GM23338 (cell line): Measurements from ENCODE around the gene RASL12. TPM values are rescaled to one million over a fixed set of nuclear protein-coding genes. Genes with fewer than 3 reads are reported as not detected.

ENCODE experiments used
- ATAC-seq: fragments of 200-7000 bp; cut with Tn5 transposase; 3 replicates; pipeline ENCODE4 v1.9.1; 2020
- DNase-seq: peaks from one replicate; pipeline ENCODE4 v3.0.0-alpha.2; 2015; ENCODE audit warnings: low spot score
- H2AFZ ChIP-seq: fragments of 200-600 bp; sonication (generic); 2 replicates; pipeline ENCODE4 v1.8.0; 2016; ENCODE audit warnings: antibody characterized with exemption, mild to moderate bottlenecking, moderate library complexity
- H3F3A ChIP-seq: fragments of 200-600 bp; sonication (generic); replicated peaks from 2 replicates; pipeline ENCODE4 v1.8.0; 2017; ENCODE audit warnings: antibody characterized with exemption, mixed run types, low read depth
- H3K27ac ChIP-seq: fragments of 200-600 bp; sonication (generic); 2 replicates; pipeline ENCODE4 v1.6.1; 2016; ENCODE audit warnings: low read depth
- H3K27me3 ChIP-seq: fragments of 200-600 bp; sonication (generic); 2 replicates; pipeline ENCODE4 v1.8.0; 2016; ENCODE audit warnings: mild to moderate bottlenecking, mixed run types, moderate library complexity; ENCODE audit not compliant: insufficient read depth
- H3K36me3 ChIP-seq: fragments of 200-600 bp; sonication (generic); 2 replicates; pipeline ENCODE4 v1.8.0; 2016; ENCODE audit warnings: mild to moderate bottlenecking; ENCODE audit not compliant: insufficient read depth
- H3K4me1 ChIP-seq: fragments of 200-600 bp; sonication (generic); 2 replicates; pipeline ENCODE4 v1.8.0; 2016; ENCODE audit warnings: mild to moderate bottlenecking, moderate library complexity; ENCODE audit not compliant: insufficient read depth
- H3K4me2 ChIP-seq: fragments of 200-600 bp; sonication (generic); 2 replicates; pipeline ENCODE4 v1.7.1; 2017; ENCODE audit warnings: mixed run types
- H3K4me3 ChIP-seq: fragments of 200-600 bp; sonication (generic); 2 replicates; pipeline ENCODE4 v1.6.1; 2016; ENCODE audit warnings: mixed run types
- H3K79me2 ChIP-seq: fragments of 200-600 bp; sonication (generic); replicated peaks from 2 replicates; pipeline ENCODE4 v1.8.0; 2017; ENCODE audit warnings: mild to moderate bottlenecking; ENCODE audit not compliant: insufficient read depth
- H3K9me2 ChIP-seq: fragments of 200-600 bp; sonication (generic); 2 replicates; pipeline ENCODE4 v1.8.0; 2017; ENCODE audit not compliant: insufficient read depth
- H4K20me1 ChIP-seq: fragments of 200-600 bp; sonication (generic); replicated peaks from 2 replicates; pipeline ENCODE4 v1.8.0; 2017; ENCODE audit warnings: mild to moderate bottlenecking; ENCODE audit not compliant: insufficient read depth
- H3K27ac Mint-ChIP-seq: 2 replicates; pipeline ENCODE4 v1.8.0; 2020; ENCODE audit warnings: inconsistent platforms, mild to moderate bottlenecking, moderate library complexity, mixed read lengths
- H3K27me3 Mint-ChIP-seq: 3 replicates; pipeline ENCODE4 v1.8.0; 2022; ENCODE audit warnings: low read depth, mild to moderate bottlenecking, moderate library complexity, mixed read lengths, inconsistent platforms; ENCODE audit not compliant: insufficient read depth, poor library complexity
- H3K36me3 Mint-ChIP-seq: 3 replicates; pipeline ENCODE4 v1.8.0; 2021; ENCODE audit warnings: low read depth, mild to moderate bottlenecking, inconsistent platforms, moderate library complexity, mixed read lengths
- H3K4me1 Mint-ChIP-seq: 3 replicates; pipeline ENCODE4 v1.8.0; 2020; ENCODE audit warnings: mild to moderate bottlenecking, inconsistent platforms, mixed read lengths
- H3K4me3 Mint-ChIP-seq: 3 replicates; pipeline ENCODE4 v1.8.0; 2021; ENCODE audit warnings: moderate library complexity, mild to moderate bottlenecking, inconsistent platforms, mixed read lengths
- H3K9me3 Mint-ChIP-seq: 3 replicates; pipeline ENCODE4 v1.8.0; 2020; ENCODE audit warnings: moderate library complexity, mild to moderate bottlenecking, inconsistent platforms, mixed read lengths
- CREB1 ChIP-seq: fragments of 250-450 bp; sonication (Bioruptor Pico); IDR thresholded peaks from 2 replicates; pipeline ENCODE4 v1.5.0; 2020; ENCODE audit warnings: low read depth, mild to moderate bottlenecking, moderate library complexity
- EZH2phosphoT487 ChIP-seq: fragments of 200-600 bp; sonication (generic); IDR thresholded peaks from one replicate; pipeline ENCODE4 v1.8.1; 2018; ENCODE audit warnings: antibody characterized with exemption; ENCODE audit not compliant: unreplicated experiment
- JUNB ChIP-seq: IDR thresholded peaks from one replicate; pipeline ENCODE4 v1.6.1; 2016; ENCODE audit warnings: antibody characterized with exemption; ENCODE audit not compliant: unreplicated experiment
- NANOG ChIP-seq: IDR thresholded peaks from 2 replicates; pipeline ENCODE4 v1.6.1; 2016; ENCODE audit warnings: antibody characterized with exemption, borderline replicate concordance
- POLR2AphosphoS5 ChIP-seq: IDR thresholded peaks from 2 replicates; pipeline ENCODE4 v1.6.1; 2016; ENCODE audit warnings: antibody characterized with exemption, low read depth
- REST ChIP-seq: IDR thresholded peaks from one replicate; pipeline ENCODE4 v1.6.1; 2018; ENCODE audit warnings: antibody characterized with exemption; ENCODE audit not compliant: unreplicated experiment
- STAT1 ChIP-seq: IDR thresholded peaks from one replicate; pipeline ENCODE4 v1.6.1; 2016; ENCODE audit warnings: antibody characterized with exemption; ENCODE audit not compliant: unreplicated experiment
- ZNF331 ChIP-seq: fragments of 250-450 bp; sonication (Bioruptor Pico); IDR thresholded peaks from 2 replicates; pipeline ENCODE4 v1.5.0; 2020; ENCODE audit warnings: low read depth, mild to moderate bottlenecking, moderate library complexity
- polyA plus RNA-seq: library from polyadenylated mRNA; unstranded; fragments of >200 nt; fragmentation: Nextera tagmentation; extraction: Ambion mirVana; gene quantifications from 2 replicates; pipeline ENCODE4 v1.2.1, GENCODE V29; 2016
- total RNA-seq: library from RNA; depleted of rRNA; stranded (reverse); fragments of >200 nt; shearing (Covaris generic); gene quantifications from 2 replicates; pipeline ENCODE4 v1.2.3, GENCODE V29; 2014
- TF ChIP-seq, protein P1 (sequence below), 2 experiments: fragments of 200-600 bp in 1 of 2; sonication (generic) in 1 of 2; conservative IDR thresholded peaks; 2 replicates each; pipeline versions ENCODE4 v1.5.1 to v1.6.1; 2016 to 2017; ENCODE audit warnings: antibody characterized with exemption in 2 of 2, low read depth in 2 of 2, mild to moderate bottlenecking in 2 of 2, moderate library complexity in 1 of 2

RASL12 gene
- total and polyA plus RNA-seq, 2 experiments from 2014 or later = 4.5 to 27.7 TPM

DNA sequence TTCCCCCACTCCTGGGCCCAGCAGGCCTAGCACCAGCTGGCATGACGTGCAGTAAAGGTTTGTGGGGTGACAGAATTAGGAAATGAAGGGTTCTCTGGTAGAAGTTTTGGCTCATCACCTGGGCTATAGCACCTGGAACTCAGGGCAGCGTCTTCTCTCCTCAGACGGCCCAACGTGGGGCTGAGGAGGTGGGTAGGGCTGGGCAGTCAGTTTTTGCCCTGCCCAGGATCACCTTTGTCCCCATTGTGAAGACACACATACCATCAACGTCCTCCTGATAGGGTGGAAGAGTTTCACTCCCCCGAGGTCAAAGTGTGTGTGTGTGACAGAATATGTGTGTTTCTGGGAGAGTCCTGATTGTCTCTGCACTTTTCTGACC lies 20.8 kb upstream of the RASL12 start:
- Histone ChIP-seq H3K79me2 (no peaks in the 10 kb centered on the region), H3K27me3 (no peaks in the 10 kb centered on the region), H4K20me1 (no peaks in the 10 kb centered on the region), H3K9me2 (no peaks in the 10 kb centered on the region), H3K4me3 (no peak overlapping the region), H3K4me1 (peaks cover 21% of the 10 kb centered on the region), H3K4me2 (no peak overlapping the region), H3K36me3 (no peaks in the 10 kb centered on the region), H2AFZ (no peak overlapping the region), H3K27ac (no peak overlapping the region), H3F3A (peaks cover 9% of the 10 kb centered on the region)
- Mint-ChIP-seq H3K4me3 (no peak overlapping the region), H3K9me3 (no peaks in the 10 kb centered on the region), H3K27me3 (peaks cover 15% of the 10 kb centered on the region), H3K27ac (no peak overlapping the region), H3K4me1 (peaks cover 42% of the 10 kb centered on the region), H3K36me3 (no peaks in the 10 kb centered on the region)
- no peak for DNase-seq
- ATAC-seq = no peak
- no peak for TF ChIP-seq NANOG
- TF ChIP-seq REST = no peak
- no peak for TF ChIP-seq POLR2AphosphoS5
- TF ChIP-seq CREB1 (CRISPR knock-in tag) = no peak
- no peak for TF ChIP-seq ZNF331 (CRISPR knock-in tag)
- TF ChIP-seq, protein P1, sequence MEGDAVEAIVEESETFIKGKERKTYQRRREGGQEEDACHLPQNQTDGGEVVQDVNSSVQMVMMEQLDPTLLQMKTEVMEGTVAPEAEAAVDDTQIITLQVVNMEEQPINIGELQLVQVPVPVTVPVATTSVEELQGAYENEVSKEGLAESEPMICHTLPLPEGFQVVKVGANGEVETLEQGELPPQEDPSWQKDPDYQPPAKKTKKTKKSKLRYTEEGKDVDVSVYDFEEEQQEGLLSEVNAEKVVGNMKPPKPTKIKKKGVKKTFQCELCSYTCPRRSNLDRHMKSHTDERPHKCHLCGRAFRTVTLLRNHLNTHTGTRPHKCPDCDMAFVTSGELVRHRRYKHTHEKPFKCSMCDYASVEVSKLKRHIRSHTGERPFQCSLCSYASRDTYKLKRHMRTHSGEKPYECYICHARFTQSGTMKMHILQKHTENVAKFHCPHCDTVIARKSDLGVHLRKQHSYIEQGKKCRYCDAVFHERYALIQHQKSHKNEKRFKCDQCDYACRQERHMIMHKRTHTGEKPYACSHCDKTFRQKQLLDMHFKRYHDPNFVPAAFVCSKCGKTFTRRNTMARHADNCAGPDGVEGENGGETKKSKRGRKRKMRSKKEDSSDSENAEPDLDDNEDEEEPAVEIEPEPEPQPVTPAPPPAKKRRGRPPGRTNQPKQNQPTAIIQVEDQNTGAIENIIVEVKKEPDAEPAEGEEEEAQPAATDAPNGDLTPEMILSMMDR (conservative IDR thresholded peaks at IDR 0.05; ENCODE audit: low read depth in 2 of 2) = no peak
- no peak for TF ChIP-seq EZH2phosphoT487
- no peak for TF ChIP-seq JUNB

GRCh38 chr15:65087873-65088642 lies 20.3 kb upstream of the RASL12 start:
- Histone ChIP-seq H3K4me3 (no peak overlapping the region), H3K36me3 (no peaks in the 10 kb centered on the region), H3K9me2 (no peaks in the 10 kb centered on the region), H4K20me1 (no peaks in the 10 kb centered on the region), H3K79me2 (no peaks in the 10 kb centered on the region), H3K4me1 (peaks cover 25% of the 10 kb centered on the region), H3F3A (peaks cover 12% of the 10 kb centered on the region), H3K27ac (no peak overlapping the region), H3K4me2 (no peak overlapping the region), H2AFZ (no peak overlapping the region), H3K27me3 (no peaks in the 10 kb centered on the region)
- Mint-ChIP-seq H3K9me3 (no peaks in the 10 kb centered on the region), H3K4me3 (no peak overlapping the region), H3K27me3 (peaks cover 12% of the 10 kb centered on the region), H3K36me3 (no peaks in the 10 kb centered on the region), H3K27ac (no peak overlapping the region), H3K4me1 (peaks cover 47% of the 10 kb centered on the region)
- ATAC-seq (no peak), DNase-seq (no peak)
- TF ChIP-seq STAT1 (no peak), CREB1 (CRISPR knock-in tag) (no peak), ZNF331 (CRISPR knock-in tag) (no peak), REST (no peak), NANOG (no peak)
